Measurements from ENCODE around the gene PMM2. TPM values are rescaled to one million over a fixed set of nuclear protein-coding genes. Genes with fewer than 3 reads are reported as not detected.

PMM2 gene
- total RNA-seq, 1 experiment from 2014 or later, result 59.4 TPM

DNA sequence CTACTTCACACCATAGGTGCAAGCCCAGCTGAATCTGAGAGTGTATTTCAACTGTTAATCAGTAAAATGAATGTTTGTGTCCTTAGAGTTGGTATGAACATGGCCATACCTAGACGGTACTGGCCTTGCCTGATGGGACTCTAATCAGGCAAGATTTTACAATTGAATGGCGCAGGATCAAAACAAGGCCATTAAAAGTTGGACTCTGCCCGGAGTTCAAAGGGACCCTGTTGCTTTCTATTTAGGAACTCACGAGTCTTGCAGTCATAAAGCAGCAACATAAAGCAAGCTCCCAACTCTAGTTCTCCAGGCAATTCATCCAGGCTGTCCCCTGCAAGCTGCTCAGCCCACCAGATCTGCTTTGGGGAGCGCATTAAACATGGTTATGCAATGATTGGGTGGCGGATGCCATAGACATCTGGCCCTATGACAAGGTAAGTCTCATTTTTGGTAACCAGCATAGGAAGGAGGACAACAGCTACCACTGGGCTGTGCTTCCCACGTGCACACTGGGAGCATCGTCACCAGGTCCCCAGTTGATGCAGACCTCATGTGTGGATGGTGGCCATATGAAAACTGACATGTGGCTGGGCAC is 9.0 kb upstream of the PMM2 start:
- POLR2A ChIA-PET, result interaction anchor here (0.9 kb wide), 1 partner anchor 82 kb away, joined by 4 read pairs; no protein-coding TSS in a partner anchor
- TF ChIP-seq, protein P1, sequence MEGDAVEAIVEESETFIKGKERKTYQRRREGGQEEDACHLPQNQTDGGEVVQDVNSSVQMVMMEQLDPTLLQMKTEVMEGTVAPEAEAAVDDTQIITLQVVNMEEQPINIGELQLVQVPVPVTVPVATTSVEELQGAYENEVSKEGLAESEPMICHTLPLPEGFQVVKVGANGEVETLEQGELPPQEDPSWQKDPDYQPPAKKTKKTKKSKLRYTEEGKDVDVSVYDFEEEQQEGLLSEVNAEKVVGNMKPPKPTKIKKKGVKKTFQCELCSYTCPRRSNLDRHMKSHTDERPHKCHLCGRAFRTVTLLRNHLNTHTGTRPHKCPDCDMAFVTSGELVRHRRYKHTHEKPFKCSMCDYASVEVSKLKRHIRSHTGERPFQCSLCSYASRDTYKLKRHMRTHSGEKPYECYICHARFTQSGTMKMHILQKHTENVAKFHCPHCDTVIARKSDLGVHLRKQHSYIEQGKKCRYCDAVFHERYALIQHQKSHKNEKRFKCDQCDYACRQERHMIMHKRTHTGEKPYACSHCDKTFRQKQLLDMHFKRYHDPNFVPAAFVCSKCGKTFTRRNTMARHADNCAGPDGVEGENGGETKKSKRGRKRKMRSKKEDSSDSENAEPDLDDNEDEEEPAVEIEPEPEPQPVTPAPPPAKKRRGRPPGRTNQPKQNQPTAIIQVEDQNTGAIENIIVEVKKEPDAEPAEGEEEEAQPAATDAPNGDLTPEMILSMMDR (IDR thresholded peaks at IDR 0.05; ENCODE audit: unreplicated experiment), result no peak
- Mint-ChIP-seq H3K4me1 (ENCODE audit: insufficient read depth, unreplicated experiment) (no peaks in the 10 kb centered on the region), H3K27ac (ENCODE audit: low read depth, unreplicated experiment) (no peak overlapping the region), H3K27me3 (ENCODE audit: insufficient read depth, unreplicated experiment) (no peaks in the 10 kb centered on the region), H3K36me3 (ENCODE audit: insufficient read depth, unreplicated experiment) (no peaks in the 10 kb centered on the region), H3K9me3 (ENCODE audit: unreplicated experiment) (no peaks in the 10 kb centered on the region), H3K4me3 (ENCODE audit: unreplicated experiment) (no peak overlapping the region)
- intact Hi-C loops (cut with micrococcal nuclease), result no loop called here
- no TSS peak for BruUV-seq (replicated peaks)
- CTCF ChIA-PET, result interaction anchor here (0.6 to 12.4 kb wide), 8 partner anchors 8 to 221 kb away, joined by 3 to 303 read pairs (median 4); partner anchors contain the start of genes ABAT, PMM2 and TMEM186
- DNase-seq (ENCODE audit: unreplicated experiment), result no peak

DNA sequence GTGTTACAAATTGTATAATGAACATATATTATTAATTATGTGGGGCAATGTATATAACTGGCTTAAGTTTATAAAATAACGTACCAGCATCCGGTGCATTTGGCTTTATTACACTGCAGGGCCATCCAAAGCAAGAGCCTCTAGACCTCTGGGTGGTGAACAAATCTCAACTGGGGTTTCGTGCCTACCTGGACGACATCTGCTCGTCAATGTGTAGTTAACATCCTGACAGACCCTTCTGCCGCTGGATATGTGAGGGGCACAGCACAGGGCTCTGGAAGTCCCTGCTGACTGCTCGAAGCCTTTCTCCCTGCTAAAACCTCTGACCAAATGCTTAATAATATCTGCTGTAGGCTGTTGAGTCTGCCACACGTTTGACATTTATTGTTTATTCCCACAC is 2.5 kb upstream of the PMM2 start:
- POLR2A ChIA-PET, result interaction anchor here (0.9 kb wide), 1 partner anchor 123 kb away, joined by 4 read pairs; no protein-coding TSS in a partner anchor
- peaks cover 9% of the 10 kb centered on the region for H3K4me1 Mint-ChIP-seq (ENCODE audit: insufficient read depth, unreplicated experiment)
- no peak for DNase-seq (ENCODE audit: unreplicated experiment)
- no TSS peak for BruUV-seq (replicated peaks)
- H3K4me3 Mint-ChIP-seq (ENCODE audit: unreplicated experiment), result no peak overlapping the region
- intact Hi-C loops (cut with micrococcal nuclease), result loop anchor here (10.0 kb wide), 1 partner anchor 340 kb away; no protein-coding TSS in a partner anchor
- CTCF ChIA-PET, result interaction anchor here (0.7 to 3.7 kb wide), 3 partner anchors 77 to 134 kb away, joined by 3 to 19 read pairs (median 3); no protein-coding TSS in a partner anchor
- H3K27me3 Mint-ChIP-seq (ENCODE audit: insufficient read depth, unreplicated experiment), result no peaks in the 10 kb centered on the region
- TF ChIP-seq, protein P1 (IDR thresholded peaks at IDR 0.05; ENCODE audit: unreplicated experiment), result no peak
- no peaks in the 10 kb centered on the region for H3K9me3 Mint-ChIP-seq (ENCODE audit: unreplicated experiment)
- no peaks in the 10 kb centered on the region for H3K36me3 Mint-ChIP-seq (ENCODE audit: insufficient read depth, unreplicated experiment)
- no peak overlapping the region for H3K27ac Mint-ChIP-seq (ENCODE audit: low read depth, unreplicated experiment)

DNA sequence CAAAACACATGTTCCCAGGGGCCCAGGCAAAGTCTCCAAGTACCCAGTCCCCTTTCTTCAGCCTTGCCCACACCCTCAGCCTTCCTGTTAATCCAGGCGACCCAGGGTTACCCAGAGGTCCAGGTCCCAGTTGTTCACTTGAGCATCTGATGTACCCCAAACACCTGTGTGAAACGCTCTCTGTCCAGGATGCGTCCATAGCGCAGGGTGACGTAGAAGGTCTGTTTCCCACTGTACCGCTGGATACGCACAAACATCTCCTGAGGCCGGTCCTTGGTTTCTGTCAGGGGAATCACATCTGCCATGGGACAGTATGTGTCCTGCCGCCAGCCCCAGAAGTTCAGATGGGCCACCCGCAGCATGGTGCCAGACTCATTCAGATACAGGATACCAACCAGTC is 1.8 kb upstream of the PMM2 start:
- no peak overlapping the region for H3K27ac Mint-ChIP-seq (ENCODE audit: low read depth, unreplicated experiment)
- CTCF ChIA-PET, result interaction anchor here (0.8 to 3.7 kb wide), 7 partner anchors 16 to 223 kb away, joined by 3 to 19 read pairs (median 4); no protein-coding TSS in a partner anchor
- H3K4me1 Mint-ChIP-seq (ENCODE audit: insufficient read depth, unreplicated experiment), result peaks cover 9% of the 10 kb centered on the region
- BruUV-seq (replicated peaks), result no TSS peak
- TF ChIP-seq, protein P1 (IDR thresholded peaks at IDR 0.05; ENCODE audit: unreplicated experiment), result no peak
- H3K27me3 Mint-ChIP-seq (ENCODE audit: insufficient read depth, unreplicated experiment), result no peaks in the 10 kb centered on the region
- H3K36me3 Mint-ChIP-seq (ENCODE audit: insufficient read depth, unreplicated experiment), result peaks cover 6% of the 10 kb centered on the region
- no peaks in the 10 kb centered on the region for H3K9me3 Mint-ChIP-seq (ENCODE audit: unreplicated experiment)
- no peak overlapping the region for H3K4me3 Mint-ChIP-seq (ENCODE audit: unreplicated experiment)
- intact Hi-C loops (cut with micrococcal nuclease), result loop anchor here (2.0 to 10.0 kb wide), 2 partner anchors 85 to 339 kb away; no protein-coding TSS in a partner anchor
- POLR2A ChIA-PET, result interaction anchor here (0.6 kb wide), 1 partner anchor 166 kb away, joined by 3 read pairs; no protein-coding TSS in a partner anchor
- DNase-seq (ENCODE audit: unreplicated experiment), result no peak

All from MCF 10A (cell line).